ENCODE measurements around the gene LTB. TPM values are rescaled to one million over a fixed set of nuclear protein-coding genes. Genes with fewer than 3 reads are reported as not detected.

LTB gene
- polyA plus RNA-seq, 1 of the 3 experiments (the other 2 are of a cell fraction): 0.10 TPM

DNA sequence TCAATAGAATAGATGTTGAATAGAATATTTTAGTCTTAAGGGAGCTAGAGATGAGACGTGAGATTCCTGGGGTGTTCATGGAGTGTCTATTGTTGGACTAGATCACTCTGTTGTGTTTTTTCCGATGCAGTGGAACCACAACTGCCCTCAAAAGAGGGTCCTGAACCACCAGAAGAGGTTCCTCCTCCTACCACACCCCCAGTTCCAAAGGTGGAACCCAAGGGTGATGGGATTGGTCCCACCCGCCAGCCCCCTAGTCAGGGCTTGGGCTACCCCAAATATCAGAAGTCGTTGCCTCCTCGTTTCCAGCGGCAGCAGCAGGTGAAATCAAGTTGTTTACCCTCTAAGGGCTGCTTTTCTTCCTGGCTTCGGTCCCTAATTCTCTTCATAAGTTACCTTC is 46.8 kb upstream of the LTB start (continued):
- TF ChIP-seq, protein P1, sequence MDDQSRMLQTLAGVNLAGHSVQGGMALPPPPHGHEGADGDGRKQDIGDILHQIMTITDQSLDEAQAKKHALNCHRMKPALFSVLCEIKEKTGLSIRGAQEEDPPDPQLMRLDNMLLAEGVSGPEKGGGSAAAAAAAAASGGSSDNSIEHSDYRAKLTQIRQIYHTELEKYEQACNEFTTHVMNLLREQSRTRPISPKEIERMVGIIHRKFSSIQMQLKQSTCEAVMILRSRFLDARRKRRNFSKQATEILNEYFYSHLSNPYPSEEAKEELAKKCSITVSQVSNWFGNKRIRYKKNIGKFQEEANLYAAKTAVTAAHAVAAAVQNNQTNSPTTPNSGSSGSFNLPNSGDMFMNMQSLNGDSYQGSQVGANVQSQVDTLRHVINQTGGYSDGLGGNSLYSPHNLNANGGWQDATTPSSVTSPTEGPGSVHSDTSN (IDR thresholded peaks at IDR 0.05): no peak
- TF ChIP-seq TCF12 (IDR thresholded peaks at IDR 0.05) (no peak), RFX5 (IDR thresholded peaks at IDR 0.05; ENCODE audit: low read length) (no peak), GATA2 (CRISPR knock-in tag; IDR thresholded peaks at IDR 0.05) (no peak), FOSL2 (IDR thresholded peaks at IDR 0.05; ENCODE audit: borderline replicate concordance, low read depth) (no peak)
- TF ChIP-seq, protein P2, sequence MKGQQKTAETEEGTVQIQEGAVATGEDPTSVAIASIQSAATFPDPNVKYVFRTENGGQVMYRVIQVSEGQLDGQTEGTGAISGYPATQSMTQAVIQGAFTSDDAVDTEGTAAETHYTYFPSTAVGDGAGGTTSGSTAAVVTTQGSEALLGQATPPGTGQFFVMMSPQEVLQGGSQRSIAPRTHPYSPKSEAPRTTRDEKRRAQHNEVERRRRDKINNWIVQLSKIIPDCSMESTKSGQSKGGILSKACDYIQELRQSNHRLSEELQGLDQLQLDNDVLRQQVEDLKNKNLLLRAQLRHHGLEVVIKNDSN (IDR thresholded peaks at IDR 0.05; ENCODE audit: borderline replicate concordance, low read depth): no peak
- TF ChIP-seq, protein P3, sequence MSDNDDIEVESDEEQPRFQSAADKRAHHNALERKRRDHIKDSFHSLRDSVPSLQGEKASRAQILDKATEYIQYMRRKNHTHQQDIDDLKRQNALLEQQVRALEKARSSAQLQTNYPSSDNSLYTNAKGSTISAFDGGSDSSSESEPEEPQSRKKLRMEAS (IDR thresholded peaks at IDR 0.05; ENCODE audit: low read depth): no peak

DNA sequence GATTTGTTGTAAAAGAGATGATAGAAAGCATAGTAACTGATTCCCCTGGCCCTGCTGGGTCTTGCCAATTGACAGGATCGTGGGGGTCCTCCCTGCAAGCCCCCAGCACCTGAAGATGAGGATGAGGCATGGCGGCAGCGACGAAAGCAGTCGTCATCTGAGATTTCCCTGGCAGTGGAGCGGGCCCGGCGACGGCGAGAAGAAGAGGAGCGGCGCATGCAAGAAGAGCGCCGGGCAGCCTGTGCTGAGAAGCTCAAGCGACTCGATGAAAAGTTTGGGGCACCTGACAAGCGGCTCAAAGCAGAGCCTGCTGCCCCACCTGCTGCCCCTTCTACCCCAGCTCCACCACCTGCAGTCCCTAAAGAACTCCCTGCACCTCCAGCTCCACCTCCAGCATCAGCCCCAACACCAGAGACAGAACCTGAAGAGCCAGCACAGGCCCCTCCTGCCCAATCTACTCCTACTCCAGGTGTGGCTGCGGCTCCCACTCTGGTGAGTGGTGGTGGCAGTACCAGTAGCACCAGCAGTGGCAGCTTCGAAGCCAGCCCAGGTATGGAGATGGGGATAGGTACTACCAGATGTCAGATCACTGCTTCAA is 45.6 kb upstream of the LTB start:
- no peak overlapping the region for H3K9ac ChIP-seq
- ChIA-PET CTCF (interaction anchor here (0.6 kb wide), 1 partner anchor 18 kb away, joined by 3 read pairs; no protein-coding TSS in a partner anchor), POLR2A (interaction anchor here (1.3 kb wide), 1 partner anchor 11 kb away, joined by 6 read pairs; no protein-coding TSS in a partner anchor)
- H3K27ac ChIP-seq (ENCODE audit: low read depth in 2 of 2, low read length in 1 of 2): no peak overlapping the region
- H3K9me2 ChIP-seq: no peaks in the 10 kb centered on the region
- no peak overlapping the region for H2AFZ ChIP-seq (ENCODE audit: low read depth)
- H3F3A ChIP-seq (replicated peaks; ENCODE audit: insufficient read depth): peaks cover 4% of the 10 kb centered on the region
- peaks cover 2% of the 10 kb centered on the region in 2 experiments; a peak in 2 of 4 replicates for H3K4me1 ChIP-seq (ENCODE audit: control insufficient read depth in 1 of 2, insufficient read depth in 2 of 2, low read depth in 1 of 2, low read length in 1 of 2)
- H3K4me2 ChIP-seq: no peak overlapping the region
- no peak for TF ChIP-seq NFIC (IDR thresholded peaks at IDR 0.05; ENCODE audit: borderline replicate concordance)
- no peak for TF ChIP-seq POLR2AphosphoS5 (IDR thresholded peaks at IDR 0.05; ENCODE audit: low read depth, low read length)
- no peak for TF ChIP-seq JUND (IDR thresholded peaks at IDR 0.05)
- TF ChIP-seq, protein P4, sequence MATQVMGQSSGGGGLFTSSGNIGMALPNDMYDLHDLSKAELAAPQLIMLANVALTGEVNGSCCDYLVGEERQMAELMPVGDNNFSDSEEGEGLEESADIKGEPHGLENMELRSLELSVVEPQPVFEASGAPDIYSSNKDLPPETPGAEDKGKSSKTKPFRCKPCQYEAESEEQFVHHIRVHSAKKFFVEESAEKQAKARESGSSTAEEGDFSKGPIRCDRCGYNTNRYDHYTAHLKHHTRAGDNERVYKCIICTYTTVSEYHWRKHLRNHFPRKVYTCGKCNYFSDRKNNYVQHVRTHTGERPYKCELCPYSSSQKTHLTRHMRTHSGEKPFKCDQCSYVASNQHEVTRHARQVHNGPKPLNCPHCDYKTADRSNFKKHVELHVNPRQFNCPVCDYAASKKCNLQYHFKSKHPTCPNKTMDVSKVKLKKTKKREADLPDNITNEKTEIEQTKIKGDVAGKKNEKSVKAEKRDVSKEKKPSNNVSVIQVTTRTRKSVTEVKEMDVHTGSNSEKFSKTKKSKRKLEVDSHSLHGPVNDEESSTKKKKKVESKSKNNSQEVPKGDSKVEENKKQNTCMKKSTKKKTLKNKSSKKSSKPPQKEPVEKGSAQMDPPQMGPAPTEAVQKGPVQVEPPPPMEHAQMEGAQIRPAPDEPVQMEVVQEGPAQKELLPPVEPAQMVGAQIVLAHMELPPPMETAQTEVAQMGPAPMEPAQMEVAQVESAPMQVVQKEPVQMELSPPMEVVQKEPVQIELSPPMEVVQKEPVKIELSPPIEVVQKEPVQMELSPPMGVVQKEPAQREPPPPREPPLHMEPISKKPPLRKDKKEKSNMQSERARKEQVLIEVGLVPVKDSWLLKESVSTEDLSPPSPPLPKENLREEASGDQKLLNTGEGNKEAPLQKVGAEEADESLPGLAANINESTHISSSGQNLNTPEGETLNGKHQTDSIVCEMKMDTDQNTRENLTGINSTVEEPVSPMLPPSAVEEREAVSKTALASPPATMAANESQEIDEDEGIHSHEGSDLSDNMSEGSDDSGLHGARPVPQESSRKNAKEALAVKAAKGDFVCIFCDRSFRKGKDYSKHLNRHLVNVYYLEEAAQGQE (IDR thresholded peaks at IDR 0.05; ENCODE audit: low read depth, low read length): no peak
- TF ChIP-seq GATA2 (CRISPR knock-in tag; IDR thresholded peaks at IDR 0.05): no peak
- TF ChIP-seq, protein P5, sequence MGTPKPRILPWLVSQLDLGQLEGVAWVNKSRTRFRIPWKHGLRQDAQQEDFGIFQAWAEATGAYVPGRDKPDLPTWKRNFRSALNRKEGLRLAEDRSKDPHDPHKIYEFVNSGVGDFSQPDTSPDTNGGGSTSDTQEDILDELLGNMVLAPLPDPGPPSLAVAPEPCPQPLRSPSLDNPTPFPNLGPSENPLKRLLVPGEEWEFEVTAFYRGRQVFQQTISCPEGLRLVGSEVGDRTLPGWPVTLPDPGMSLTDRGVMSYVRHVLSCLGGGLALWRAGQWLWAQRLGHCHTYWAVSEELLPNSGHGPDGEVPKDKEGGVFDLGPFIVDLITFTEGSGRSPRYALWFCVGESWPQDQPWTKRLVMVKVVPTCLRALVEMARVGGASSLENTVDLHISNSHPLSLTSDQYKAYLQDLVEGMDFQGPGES (IDR thresholded peaks at IDR 0.05; ENCODE audit: low read depth, low read length): no peak
- no peak for TF ChIP-seq RAD21 (IDR thresholded peaks at IDR 0.05; ENCODE audit: low read length)
- TF ChIP-seq FOSL2 (IDR thresholded peaks at IDR 0.05; ENCODE audit: borderline replicate concordance, low read depth): no peak
- no peak for TF ChIP-seq RFX5 (IDR thresholded peaks at IDR 0.05; ENCODE audit: low read length)
- TF ChIP-seq MXI1 (IDR thresholded peaks at IDR 0.05; ENCODE audit: low read depth, low read length): no peak
- TF ChIP-seq TCF12 (IDR thresholded peaks at IDR 0.05): no peak
- TF ChIP-seq TAF1 (IDR thresholded peaks at IDR 0.05; ENCODE audit: borderline replicate concordance, low read depth, low read length): no peak
- no peak for TF ChIP-seq EP300 (IDR thresholded peaks at IDR 0.05; ENCODE audit: borderline replicate concordance in 1 of 2, low read depth in 1 of 2, low read length in 1 of 2)
- TF ChIP-seq, protein P2 (IDR thresholded peaks at IDR 0.05; ENCODE audit: borderline replicate concordance, low read depth): no peak
- TF ChIP-seq, protein P3 (IDR thresholded peaks at IDR 0.05; ENCODE audit: low read depth): no peak
- no peak for TF ChIP-seq SIN3A (IDR thresholded peaks at IDR 0.05; ENCODE audit: borderline replicate concordance, low read depth, low read length)
- TF ChIP-seq MEF2A (IDR thresholded peaks at IDR 0.05; ENCODE audit: borderline replicate concordance, low read depth): no peak
- no peak for TF ChIP-seq NRF1 (IDR thresholded peaks at IDR 0.05; ENCODE audit: low read depth, low read length)
- TF ChIP-seq CHD2 (IDR thresholded peaks at IDR 0.05; ENCODE audit: low read length, partially characterized antibody): no peak
- no peak for TF ChIP-seq YY1 (IDR thresholded peaks at IDR 0.05; ENCODE audit: low read depth)
- H3K9me3 ChIP-seq: no peaks in the 10 kb centered on the region
- H3K79me2 ChIP-seq (ENCODE audit: insufficient read depth): peaks cover 61% of the 10 kb centered on the region
- peak; percentile 19 for DNase-seq
- no peaks in the 10 kb centered on the region for H3K27me3 ChIP-seq (ENCODE audit: insufficient read depth)
- WGBS (ENCODE audit: low lambda C conversion rate): 98% methylated on average over 18 of the region's 19 CpGs
- H4K20me1 ChIP-seq (ENCODE audit: insufficient read depth): peaks cover 30% of the 10 kb centered on the region
- H3K4me3 ChIP-seq (ENCODE audit: low read depth in 2 of 2, low read length in 1 of 2): no peak overlapping the region
- H3K36me3 ChIP-seq (replicated peaks in 1 of 2; ENCODE audit: control insufficient read depth in 1 of 2, insufficient read depth in 2 of 2, low read length in 1 of 2): peaks cover 93 to 94% of the 10 kb centered on the region in 2 experiments
